Esophagus (tissue), 2 donors: ENCODE measurements around the gene ATRNL1. TPM values are rescaled to one million over a fixed set of nuclear protein-coding genes. Genes with fewer than 3 reads are reported as not detected.
A peak's percentile ranks its signal among the peaks of the same experiment; 100 is the strongest.
"Not testable (repeated sequence)": the region's sequence is repeated elsewhere in the genome, so short reads cannot be mapped to it uniquely, and the experiment has no call there.

ENCODE experiments used
- H3K27ac ChIP-seq, 2 donors: one replicate each; pipeline ENCODE4 v1.5.1; 2013; ENCODE audit warnings: low read depth in 2 of 2, mild to moderate bottlenecking in 2 of 2, inconsistent platforms in 1 of 2, low read length in 1 of 2, moderate library complexity in 1 of 2
- H3K27me3 ChIP-seq, 2 donors: one replicate each; pipeline ENCODE4 v1.6.1; 2013; ENCODE audit warnings: low read length in 2 of 2, control low read depth in 1 of 2, mild to moderate bottlenecking in 1 of 2; ENCODE audit not compliant: insufficient read depth in 2 of 2, control insufficient read depth in 1 of 2
- H3K36me3 ChIP-seq, 2 donors: one replicate each; pipeline ENCODE4 v1.6.1; 2013; ENCODE audit warnings: low read length in 1 of 2; ENCODE audit not compliant: control insufficient read depth in 2 of 2, insufficient read depth in 2 of 2
- H3K4me1 ChIP-seq, 2 donors: one replicate each; pipeline ENCODE4 v1.6.1; 2013; ENCODE audit warnings: low read length in 1 of 2; ENCODE audit not compliant: control insufficient read depth in 2 of 2, insufficient read depth in 2 of 2
- H3K4me3 ChIP-seq, 2 donors: one replicate each; pipeline ENCODE4 v1.5.1; 2013; ENCODE audit warnings: low read length in 2 of 2, mild to moderate bottlenecking in 2 of 2, low read depth in 1 of 2, moderate library complexity in 1 of 2
- H3K9me3 ChIP-seq, 2 donors: one replicate each; pipeline ENCODE4 v1.6.1; 2013; ENCODE audit warnings: mild to moderate bottlenecking in 2 of 2, low read depth in 1 of 2, low read length in 1 of 2, moderate library complexity in 1 of 2; ENCODE audit not compliant: control insufficient read depth in 2 of 2, insufficient read depth in 1 of 2
- WGBS, 2 donors: extraction: QIAGEN DNeasy Blood & Tissue Kit; methylation state at CpG; one replicate each; pipeline ENCODE4 v1.1.7; 2013; 5-methylcytosine and 5-hydroxymethylcytosine counted together
- polyA plus RNA-seq, 2 donors: library from polyadenylated mRNA; stranded (reverse); fragments of 200-250 nt; gene quantifications; one replicate each; pipeline ENCODE4 v1.2.3, GENCODE V29; 2013
- donor health status: healthy with polysubstance abuse.
- donor health status: Bipolar disorder and iron deficiency.

ATRNL1 gene
- polyA plus RNA-seq, 2 donors, result 0.20 to 0.39 TPM

GRCh38 chr10:115084277-115084850 is 8.8 kb upstream of the ATRNL1 start:
- Histone ChIP-seq H3K36me3 (no peaks in the 10 kb centered on the region), H3K27me3 (no peaks in the 10 kb centered on the region)
- WGBS, 2 donors, result 69 to 76% methylated on average over 5 of the region's 5 CpGs

DNA sequence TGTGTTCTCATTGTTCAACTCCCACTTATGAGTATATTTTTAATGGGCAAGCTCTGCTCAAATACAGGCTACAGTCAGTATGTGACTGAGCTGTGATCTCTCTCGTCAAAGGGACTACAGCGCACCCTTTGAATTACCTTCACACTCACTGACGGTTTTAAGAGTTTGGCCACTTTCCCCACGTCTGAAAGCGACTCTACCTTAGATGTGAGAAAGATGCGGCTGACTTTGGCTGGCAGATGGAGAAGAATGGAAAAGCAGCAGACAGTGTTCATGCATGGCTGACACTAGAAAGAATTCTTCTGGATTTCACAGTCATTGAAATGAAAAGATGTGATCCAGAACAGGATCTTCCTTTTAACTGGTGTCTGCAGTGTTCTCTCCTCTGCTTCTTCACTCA is 2.0 kb upstream of the ATRNL1 start:
- H3K9me3 ChIP-seq, result no peaks in the 10 kb centered on the region
- no peaks in the 10 kb centered on the region for H3K36me3 ChIP-seq
- H3K27ac ChIP-seq, result no peak overlapping the region
- H3K4me1 ChIP-seq, result peaks cover 0 to 6% of the 10 kb centered on the region in 2 donors
- 75% methylated on average over 6 of the region's 6 CpGs for WGBS, 2 donors
- peaks cover 0 to 9% of the 10 kb centered on the region in 2 donors for H3K27me3 ChIP-seq
- H3K4me3 ChIP-seq, result no peak overlapping the region

More at GRCh38 chr10:115084277-115084850, 8.8 kb upstream of the ATRNL1 start:
- Histone ChIP-seq H3K27ac (no peak overlapping the region), H3K4me1 (no peaks in the 10 kb centered on the region), H3K4me3 (no peak overlapping the region), H3K9me3 (no peaks in the 10 kb centered on the region)

DNA sequence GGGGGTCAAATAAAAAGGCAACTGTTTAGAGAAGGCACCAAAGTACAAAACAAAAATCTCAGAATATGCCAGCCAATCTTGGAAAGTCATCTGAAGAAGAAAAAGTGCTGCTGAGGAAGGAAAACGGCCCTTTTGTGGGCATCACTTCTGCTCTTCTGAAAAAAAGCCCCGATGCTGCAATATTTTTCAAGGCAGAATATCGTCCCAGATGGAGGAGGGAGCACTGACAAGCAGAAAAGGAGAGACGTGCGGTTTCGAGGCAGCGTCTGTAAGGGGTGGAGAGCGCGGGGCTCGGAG is 959 bp upstream of the ATRNL1 start:
- Histone ChIP-seq H3K27me3 (peaks cover 0 to 9% of the 10 kb centered on the region in 2 donors), H3K9me3 (no peaks in the 10 kb centered on the region), H3K4me3 (peak overlapping the region; percentile 12 to 65), H3K27ac (no peak overlapping the region), H3K36me3 (no peaks in the 10 kb centered on the region), H3K4me1 (peaks cover 0 to 6% of the 10 kb centered on the region in 2 donors)
- WGBS, 2 donors, result 1 to 2% methylated on average over 10 of the region's 10 CpGs

DNA sequence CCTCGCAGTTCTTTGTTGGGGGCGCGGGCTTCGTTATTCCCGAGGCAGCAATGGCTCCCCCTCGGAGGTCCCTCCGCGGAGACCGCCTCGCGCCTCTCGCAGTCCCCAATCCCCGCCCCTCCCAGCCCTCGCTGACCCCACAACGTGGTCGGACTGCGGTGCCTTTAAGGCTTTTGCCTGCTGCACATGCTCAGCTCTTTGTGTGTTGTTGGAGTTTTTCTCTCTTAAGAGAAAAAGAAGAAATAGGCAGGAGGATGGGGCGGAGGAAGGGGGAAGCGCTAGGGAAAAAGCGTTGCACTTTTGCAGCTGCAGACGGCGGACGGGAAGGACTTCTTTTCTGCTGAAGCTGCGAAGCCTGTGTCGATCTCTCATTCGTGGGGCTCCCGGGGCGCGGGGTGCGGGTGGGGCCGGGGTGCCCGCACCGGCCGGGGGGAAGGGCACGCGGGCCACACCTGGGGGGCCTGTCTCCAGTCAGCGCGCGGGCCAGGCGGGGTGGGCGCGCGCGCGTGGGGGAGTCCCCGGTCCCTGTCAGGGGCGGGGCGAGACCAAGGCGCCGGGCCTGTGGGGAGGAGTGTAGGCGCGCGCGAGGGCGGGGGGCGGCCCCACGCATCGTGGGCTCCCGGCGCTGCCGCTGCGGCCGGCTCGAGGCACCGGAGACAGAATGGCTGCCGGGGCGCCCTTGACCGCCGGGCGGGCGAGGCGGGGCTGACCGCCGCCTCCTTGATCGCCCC is 445 bp upstream of the ATRNL1 start:
- Histone ChIP-seq H3K9me3 (no peaks in the 10 kb centered on the region), H3K36me3 (no peaks in the 10 kb centered on the region), H3K27ac (peak overlapping the region in 1 of 2 donors; percentile 23), H3K4me3 (peak overlapping the region; percentile 59 to 65), H3K4me1 (peaks cover 0 to 6% of the 10 kb centered on the region in 2 donors), H3K27me3 (peaks cover 0 to 9% of the 10 kb centered on the region in 2 donors)
- WGBS, 2 donors, result 1% methylated on average over 39 to 75 of the region's 75 CpGs

DNA sequence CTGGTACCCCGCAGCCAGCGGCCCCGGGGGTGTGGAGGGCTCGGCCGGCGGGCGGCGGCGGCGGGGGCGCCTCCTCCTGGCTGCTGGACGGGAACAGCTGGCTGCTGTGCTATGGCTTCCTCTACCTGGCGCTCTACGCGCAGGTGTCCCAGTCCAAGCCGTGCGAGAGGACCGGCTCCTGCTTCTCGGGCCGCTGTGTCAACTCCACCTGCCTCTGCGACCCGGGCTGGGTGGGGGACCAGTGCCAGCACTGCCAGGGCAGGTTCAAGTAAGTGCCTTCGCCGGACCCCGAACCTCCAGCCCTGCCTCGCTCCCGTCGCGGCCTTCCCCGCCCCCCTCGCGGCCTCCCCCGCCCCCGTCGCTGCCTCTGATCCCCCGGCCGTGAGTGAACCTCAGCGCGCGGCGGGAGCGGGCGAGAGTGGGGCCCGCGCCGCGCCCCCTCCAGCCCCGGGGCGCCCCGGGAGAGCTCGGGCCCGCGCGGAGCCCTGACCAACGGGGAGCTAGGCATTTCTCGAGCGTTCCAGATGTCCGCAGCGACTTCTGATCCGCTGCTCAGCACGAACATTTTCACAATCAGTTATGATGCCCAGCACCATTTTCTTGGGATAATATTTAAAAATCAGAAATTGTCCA is 727 bp downstream of the ATRNL1 start:
- Histone ChIP-seq H3K36me3 (no peaks in the 10 kb centered on the region), H3K27ac (peak overlapping the region in 1 of 2 donors; percentile 42), H3K9me3 (no peaks in the 10 kb centered on the region), H3K4me1 (peaks cover 0 to 6% of the 10 kb centered on the region in 2 donors), H3K27me3 (peaks cover 0 to 9% of the 10 kb centered on the region in 2 donors), H3K4me3 (peak overlapping the region; percentile 59 to 65)
- WGBS, 2 donors, result 2 to 3% methylated on average over 51 to 61 of the region's 61 CpGs

GRCh38 chr10:115094416-115095140 is 1.4 kb downstream of the ATRNL1 start:
- H3K4me1 ChIP-seq, result peaks cover 0 to 6% of the 10 kb centered on the region in 2 donors
- peaks cover 0 to 9% of the 10 kb centered on the region in 2 donors for H3K27me3 ChIP-seq
- 55 to 58% methylated on average over 12 of the region's 12 CpGs for WGBS, 2 donors
- H3K27ac ChIP-seq, result no peak overlapping the region
- H3K9me3 ChIP-seq, result no peaks in the 10 kb centered on the region
- H3K4me3 ChIP-seq, result no peak overlapping the region
- no peaks in the 10 kb centered on the region for H3K36me3 ChIP-seq

DNA sequence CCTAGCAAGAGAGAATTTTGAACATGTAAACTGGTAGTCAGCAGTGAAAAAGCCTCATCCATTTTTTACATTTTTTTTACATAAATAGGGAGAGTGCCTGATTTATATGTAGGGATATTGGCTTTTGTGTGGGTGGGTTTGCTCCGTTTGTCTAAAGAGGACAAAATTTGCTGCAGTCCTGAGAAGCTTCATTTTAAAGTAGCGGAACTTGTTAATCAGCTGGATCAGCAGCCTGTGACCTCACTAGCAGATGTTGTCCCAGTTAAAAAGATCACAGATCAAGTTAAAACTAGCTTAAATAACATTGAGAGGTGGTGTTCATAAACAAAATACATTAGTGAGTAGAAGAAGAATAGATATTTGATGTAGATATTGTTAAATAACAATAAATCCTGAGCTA is 2.6 kb downstream of the ATRNL1 start:
- WGBS, 2 donors, result 61 to 66% methylated on average over 2 of the region's 2 CpGs

GRCh38 chr10:115103700-115104099 is 10.5 kb downstream of the ATRNL1 start:
- no peaks in the 10 kb centered on the region for H3K36me3 ChIP-seq
- H3K27ac ChIP-seq, result no peak overlapping the region
- no peak overlapping the region for H3K4me3 ChIP-seq
- WGBS, 2 donors, result 90 to 91% methylated on average over 1 of the region's 1 CpG
- peaks cover 0 to 3% of the 10 kb centered on the region in 2 donors for H3K4me1 ChIP-seq
- peaks cover 0 to 5% of the 10 kb centered on the region in 2 donors for H3K9me3 ChIP-seq
- peaks cover 0 to 2% of the 10 kb centered on the region in 2 donors for H3K27me3 ChIP-seq

More for the DNA sequence above, 2.6 kb downstream of the ATRNL1 start:
- H3K27ac ChIP-seq, result no peak overlapping the region
- H3K9me3 ChIP-seq, result no peaks in the 10 kb centered on the region
- H3K4me3 ChIP-seq, result no peak overlapping the region
- no peaks in the 10 kb centered on the region for H3K36me3 ChIP-seq
- peaks cover 2 to 9% of the 10 kb centered on the region in 2 donors for H3K27me3 ChIP-seq
- H3K4me1 ChIP-seq, result peaks cover 3 to 6% of the 10 kb centered on the region in 2 donors

GRCh38 chr10:115105411-115105810 is 12.2 kb downstream of the ATRNL1 start:
- H3K4me1 ChIP-seq, H3K36me3 ChIP-seq, H3K9me3 ChIP-seq, H3K27ac ChIP-seq, H3K4me3 ChIP-seq, H3K27me3 ChIP-seq: not testable (repeated sequence)
- 88 to 91% methylated on average over 5 of the region's 5 CpGs for WGBS, 2 donors
